K562 (cell line): ENCODE measurements around the gene OGT. TPM values are rescaled to one million over a fixed set of nuclear protein-coding genes. Genes with fewer than 3 reads are reported as not detected.

Source experiments
- ATAC-seq: fragments of 200-7000 bp; cut with Tn5 transposase; 3 replicates; pipeline ENCODE4 v1.9.1; 2020; ENCODE audit warnings: moderate library complexity
- BruUV-seq: library from RNA; stranded (reverse); fragments of 400-500 nt; replicated peaks from 2 replicates; lab custom pipeline; 2021; lab: Mats Ljungman, UMichigan
- CTCF ChIA-PET: fragments of 300-600 bp; formaldehyde crosslinking; extraction: SDS; loops from one replicate; lab custom pipeline; 2021; ENCODE audit warnings: low intra/inter-chr PET ratio; lab: Yijun Ruan, JAX
- POLR2A ChIA-PET: fragments of 300-600, 350-650 bp; sonication (Branson Sonifier 250); formaldehyde crosslinking; extraction: SDS; loops from one replicate; lab custom pipeline; 2021; ENCODE audit warnings: antibody characterized with exemption, inconsistent platforms; lab: Yijun Ruan, JAX
- DNase-seq, 4 experiments: peaks; one replicate each; pipeline versions ENCODE4 v3.0.0 to v3.0.0-alpha.2; 2011 to 2018; ENCODE audit warnings: low spot score in 3 of 4, mixed read lengths in 3 of 4; ENCODE audit errors: extremely low read depth in 1 of 4
- FAIRE-seq: peaks from 2 replicates; lab custom pipeline; 2011; peaks lifted over from hg19 to GRCh38; lab: Jason Lieb, UNC
- H2AFZ ChIP-seq: 2 replicates; pipeline ENCODE4 v1.6.0; 2011; ENCODE audit warnings: low read depth, low read length, control low read depth, inconsistent platforms
- H3K27ac ChIP-seq: fragments of 200-600 bp; 3 replicates; pipeline ENCODE4 v1.8.0; 2011; ENCODE audit warnings: low read depth, mild to moderate bottlenecking, control low read depth, inconsistent platforms, low read length, moderate library complexity, mixed read lengths; ENCODE audit errors: extremely low read depth
- H3K27me3 ChIP-seq, 2 experiments: fragments of 300-600 bp in 1 of 2; 2 replicates in 1 of 2; 3 replicates in 1 of 2; pipeline versions ENCODE4 v1.6.0 to v1.8.0; 2011; ENCODE audit warnings: inconsistent platforms in 2 of 2, low read length in 2 of 2, mild to moderate bottlenecking in 1 of 2, mixed read lengths in 1 of 2, moderate library complexity in 1 of 2; ENCODE audit not compliant: control insufficient read depth in 2 of 2, insufficient read depth in 2 of 2
- H3K36me3 ChIP-seq: fragments of 300-600 bp; 3 replicates; pipeline ENCODE4 v1.8.0; 2011; ENCODE audit warnings: mild to moderate bottlenecking, low read length, inconsistent platforms; ENCODE audit not compliant: control insufficient read depth, insufficient read depth
- H3K4me1 ChIP-seq, 2 experiments: fragments of 200-600 bp in 1 of 2; replicated peaks in 1 of 2; 2 replicates in 1 of 2; 3 replicates in 1 of 2; pipeline versions ENCODE4 v1.5.1 to v1.8.0; 2011; ENCODE audit warnings: inconsistent platforms in 2 of 2, low read length in 2 of 2, mild to moderate bottlenecking in 1 of 2, mixed read lengths in 1 of 2, moderate library complexity in 1 of 2; ENCODE audit not compliant: control insufficient read depth in 2 of 2, insufficient read depth in 2 of 2
- H3K4me2 ChIP-seq: 2 replicates; pipeline ENCODE4 v1.6.1; 2011; ENCODE audit warnings: low read length, control low read depth, inconsistent platforms, mixed read lengths; ENCODE audit not compliant: insufficient read depth
- H3K4me3 ChIP-seq: fragments of 200-600 bp; sonication (generic), shearing (Covaris generic); 2 replicates; pipeline ENCODE4 v1.5.1; 2016; ENCODE audit warnings: control low read depth, inconsistent platforms
- H3K79me2 ChIP-seq: fragments of 200-600 bp; 3 replicates; pipeline ENCODE4 v1.8.0; 2011; ENCODE audit warnings: low read length, inconsistent platforms; ENCODE audit not compliant: control insufficient read depth, insufficient read depth
- H3K9ac ChIP-seq, 2 experiments: 2 replicates each; pipeline versions ENCODE4 v1.6.0 to v1.6.1; 2011; ENCODE audit warnings: low read depth in 2 of 2, low read length in 2 of 2, control low read depth in 1 of 2, inconsistent platforms in 1 of 2, mild to moderate bottlenecking in 1 of 2, mixed read lengths in 1 of 2; ENCODE audit not compliant: insufficient read depth in 1 of 2
- H3K9me1 ChIP-seq: one replicate; pipeline ENCODE4 v1.6.0; 2011; ENCODE audit warnings: inconsistent platforms, mild to moderate bottlenecking, low read length, moderate library complexity; ENCODE audit not compliant: control insufficient read depth, insufficient read depth
- H3K9me3 ChIP-seq: replicated peaks from 2 replicates; pipeline ENCODE4 v1.5.1; 2011; ENCODE audit warnings: low read depth, low read length, inconsistent platforms; ENCODE audit not compliant: control insufficient read depth, insufficient read depth
- H4K20me1 ChIP-seq: replicated peaks from 2 replicates; pipeline ENCODE4 v1.6.1; 2011; ENCODE audit warnings: low read length, inconsistent platforms, mixed read lengths; ENCODE audit not compliant: control insufficient read depth, insufficient read depth
- ARID2 ChIP-seq: fragments of 450-650 bp; IDR thresholded peaks from 2 replicates; pipeline ENCODE4 v1.6.1; 2017; ENCODE audit warnings: antibody characterized with exemption, mild to moderate bottlenecking
- CHCHD3 ChIP-seq: fragments of 250-450 bp; sonication (Bioruptor Pico); IDR thresholded peaks from 2 replicates; pipeline ENCODE4 v2.1.2; 2022; ENCODE audit warnings: mild to moderate bottlenecking
- E2F3 ChIP-seq: fragments of 250-450 bp; sonication (Bioruptor Pico); IDR thresholded peaks from 2 replicates; pipeline ENCODE4 v1.4.0; 2020; ENCODE audit warnings: mild to moderate bottlenecking
- ETV5 ChIP-seq: sonication (generic); formaldehyde crosslinking; IDR thresholded peaks from 2 replicates; pipeline ENCODE4 v1.4.0; 2020; ENCODE audit warnings: low read depth, mild to moderate bottlenecking, missing genetic modification reagents
- PRMT5 ChIP-seq: sonication (generic); formaldehyde crosslinking; IDR thresholded peaks from 2 replicates; pipeline ENCODE4 v1.5.0; 2020; ENCODE audit warnings: missing genetic modification reagents
- RBM25 ChIP-seq: fragments of 200-400 bp; formaldehyde crosslinking; IDR thresholded peaks from 2 replicates; pipeline ENCODE4 v1.6.1; 2018; ENCODE audit warnings: low read length, low read depth, moderate library complexity; ENCODE audit not compliant: severe bottlenecking
- WGBS: fragments of 100-300 bp; shearing (Covaris generic); methylation state at CpG from one replicate; pipeline ENCODE4 v1.1.6; 2016; ENCODE audit warnings: low coverage, mixed read lengths; ENCODE audit not compliant: insufficient coverage; ENCODE audit errors: missing lambda C conversion rate; 5-methylcytosine and 5-hydroxymethylcytosine counted together
- in situ Hi-C: fragments of 300-500 bp; cut with MboI; formaldehyde crosslinking; loops from 4 replicates; pipeline ENCODE4 v1.15.0; 2018; ENCODE audit warnings: inconsistent platforms, mixed read lengths
- intact Hi-C: fragments of 100-400 bp; cut with micrococcal nuclease; formaldehyde crosslinking; loops from 2 replicates; pipeline ENCODE4 v1.14.2; 2022
- polyA plus RNA-seq, 8 experiments: library from polyadenylated mRNA; depleted of rRNA in 4 of 8; stranded (reverse) in 5 of 8; unstranded in 3 of 8; fragments of >200 nt; fragmentation: Nextera tagmentation in 2 of 8; fragmentation: Illumina TruSeq in 1 of 8; extraction: Ambion mirVana in 2 of 8; extraction: Trizol in 1 of 8; gene quantifications; 2 replicates each; pipeline versions ENCODE4 v1.2.1 to v1.2.3, GENCODE V29; 2011 to 2014; ENCODE audit warnings: inconsistent platforms in 1 of 8, missing spikeins in 1 of 8
- total RNA-seq, 7 experiments: library from RNA; depleted of rRNA in 6 of 7; stranded (reverse); fragments of >200 nt in 6 of 7; fragmentation: Illumina TruSeq in 2 of 7; extraction: Trizol in 2 of 7; gene quantifications; 2 replicates each; pipeline versions ENCODE4 v1.2.1 to v1.2.3, GENCODE V29; 2011 to 2021; ENCODE audit warnings: low replicate concordance in 1 of 7
- TF ChIP-seq, protein P1 (sequence below): fragments of 250-450 bp; sonication (Bioruptor Pico); IDR thresholded peaks from 2 replicates; pipeline ENCODE4 v1.6.1; 2021; ENCODE audit warnings: mild to moderate bottlenecking

OGT gene
- total and polyA plus RNA-seq, 9 of the 15 experiments (the other 6 are each of a cell fraction or from before 2014, with no cell fraction given): 38.9 to 347 (median 117) TPM

DNA sequence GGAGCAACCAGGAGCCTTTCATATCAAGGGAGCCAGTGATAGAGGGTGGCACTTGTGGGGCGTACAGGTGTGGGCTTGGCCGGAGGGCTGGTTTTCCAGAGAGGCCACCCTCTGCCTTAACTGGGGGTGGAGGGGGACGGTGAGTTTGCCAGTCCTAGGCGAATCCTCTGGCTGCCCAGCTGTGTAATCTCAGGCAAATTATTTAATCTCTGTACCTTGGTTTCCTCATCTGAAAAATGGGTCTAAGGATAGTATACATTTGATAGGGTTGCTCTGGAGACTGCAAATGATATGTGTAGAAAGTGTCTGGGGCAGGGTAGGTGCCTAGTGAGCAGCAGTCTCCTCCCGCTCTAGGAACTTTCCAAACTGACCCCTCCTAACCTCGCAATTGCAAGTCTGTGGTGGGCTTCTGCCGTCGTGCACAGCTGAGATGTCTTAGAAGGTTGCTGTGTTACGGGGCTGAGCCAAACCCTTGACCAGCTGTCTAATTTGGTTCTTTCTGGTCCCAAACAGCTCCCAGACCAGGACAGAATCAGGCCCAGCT lies 89.2 kb downstream of the OGT start:
- Histone ChIP-seq H3K27ac (no peak overlapping the region), H3K9me3 (no peaks in the 10 kb centered on the region), H3K4me2 (no peak overlapping the region), H3K27me3 (peaks cover 0 to 12% of the 10 kb centered on the region in 2 experiments; a peak in 2 of 5 replicates), H3K36me3 (no peaks in the 10 kb centered on the region), H3K4me1 (peaks cover 2 to 5% of the 10 kb centered on the region in 2 experiments; a peak in 3 of 5 replicates), H2AFZ (no peak overlapping the region), H3K9me1 (no peaks in the 10 kb centered on the region), H3K79me2 (no peaks in the 10 kb centered on the region), H3K4me3 (no peak overlapping the region), H4K20me1 (no peaks in the 10 kb centered on the region), H3K9ac (no peak overlapping the region)
- intact Hi-C loops (no loop called here), in situ Hi-C loops (no loop called here)
- TF ChIP-seq, protein P1, sequence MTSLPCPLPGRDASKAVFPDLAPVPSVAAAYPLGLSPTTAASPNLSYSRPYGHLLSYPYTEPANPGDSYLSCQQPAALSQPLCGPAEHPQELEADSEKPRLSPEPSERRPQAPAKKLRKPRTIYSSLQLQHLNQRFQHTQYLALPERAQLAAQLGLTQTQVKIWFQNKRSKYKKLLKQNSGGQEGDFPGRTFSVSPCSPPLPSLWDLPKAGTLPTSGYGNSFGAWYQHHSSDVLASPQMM (CRISPR knock-in tag): no peak
- no peak for TF ChIP-seq ETV5 (CRISPR knock-in tag)
- TF ChIP-seq RBM25: peak; percentile 66
- TF ChIP-seq ARID2: no peak
- no peak for TF ChIP-seq PRMT5 (CRISPR knock-in tag)
- TF ChIP-seq E2F3 (CRISPR knock-in tag): no peak
- TF ChIP-seq CHCHD3 (CRISPR knock-in tag): no peak
- DNase-seq (no peak), FAIRE-seq (no peak), ATAC-seq (no peak)
- no TSS peak for BruUV-seq
- CTCF ChIA-PET: no interaction called here
- POLR2A ChIA-PET: no interaction called here
- 64% methylated on average over 9 of the region's 9 CpGs for WGBS
